Frontal cortex (tissue), 4 donors: ENCODE results near the gene SCAF1. TPM values are rescaled to one million over a fixed set of nuclear protein-coding genes. Genes with fewer than 3 reads are reported as not detected.
A peak's percentile ranks its signal among the peaks of the same experiment; 100 is the strongest.

ENCODE experiments used
- DNase-seq, 2 donors: peaks; one replicate each; pipeline ENCODE4 v3.0.0; 2012; ENCODE audit warnings: low spot score in 2 of 2
- FAIRE-seq: peaks from 2 replicates; lab custom pipeline; 2012; peaks lifted over from hg19 to GRCh38; lab: Jason Lieb, UNC
- total RNA-seq: library from RNA; depleted of rRNA; stranded (reverse); fragments of >200 nt; gene quantifications from one replicate; pipeline ENCODE4 v1.2.3, GENCODE V29; 2014
- donor health status: control.
- donor health status: control.
- donor health status: control.

The SCAF1 gene
- total RNA-seq, 1 donor from 2014 or later = 9.4 TPM

GRCh38 chr19:49680421-49681351 lies 38.7 kb downstream of the SCAF1 start:
- DNase-seq (peak; percentile 85 to 91), FAIRE-seq (no peak)

GRCh38 chr19:49681830-49682229 lies 39.8 kb downstream of the SCAF1 start:
- DNase-seq (no peak), FAIRE-seq (no peak)

- FAIRE-seq = no peak
- DNase-seq = no peak
These were observed 40.3 kb downstream of the SCAF1 start for GRCh38 chr19:49682274-49682673.

GRCh38 chr19:49683814-49684250 lies 41.8 kb downstream of the SCAF1 start:
- no peak for DNase-seq
- FAIRE-seq = no peak

GRCh38 chr19:49684251-49684982 lies 42.4 kb downstream of the SCAF1 start:
- DNase-seq = no peak
- FAIRE-seq = no peak

GRCh38 chr19:49684983-49685553 lies 43.1 kb downstream of the SCAF1 start:
- FAIRE-seq (no peak), DNase-seq (no peak)

- FAIRE-seq = no peak
- no peak for DNase-seq
These were observed 43.9 kb downstream of the SCAF1 start for GRCh38 chr19:49685845-49686332.

- no peak for FAIRE-seq
These were observed 44.6 kb downstream of the SCAF1 start for GRCh38 chr19:49686503-49687088.

GRCh38 chr19:49687150-49687549 lies 45.1 kb downstream of the SCAF1 start:
- FAIRE-seq = no peak

More at GRCh38 chr19:49686503-49687088, 44.6 kb downstream of the SCAF1 start:
- no peak for DNase-seq

GRCh38 chr19:49687566-49688316 lies 45.7 kb downstream of the SCAF1 start:
- FAIRE-seq (no peak), DNase-seq (peak in 1 of 2 donors; percentile 51)

More at GRCh38 chr19:49687150-49687549, 45.1 kb downstream of the SCAF1 start:
- DNase-seq = no peak

- FAIRE-seq (no peak), DNase-seq (no peak)
These were observed 46.6 kb downstream of the SCAF1 start for GRCh38 chr19:49688531-49689132.

GRCh38 chr19:49689133-49690078 lies 47.4 kb downstream of the SCAF1 start, which contains the start of gene ADM5:
TSS of gene ADM5 (plus strand) at chr19:49689594. CDS start at chr19:49689838, 244 bp downstream.
- DNase-seq = peak; percentile 67 to 70
- FAIRE-seq = no peak

- DNase-seq = no peak
- FAIRE-seq = no peak
These were observed 48.2 kb downstream of the SCAF1 start for GRCh38 chr19:49690079-49690655.

GRCh38 chr19:49690656-49691242 lies 48.7 kb downstream of the SCAF1 start, which contains the start of gene CPT1C:
TSS of gene CPT1C (plus strand) at chr19:49691116. CDS start at chr19:49692253, 1,137 bp downstream.
- DNase-seq = peak; percentile 89 to 93
- FAIRE-seq = no peak

GRCh38 chr19:49691243-49692146 lies 49.5 kb downstream of the SCAF1 start:
- no peak for FAIRE-seq
- peak; percentile 78 to 80 for DNase-seq

- FAIRE-seq (no peak), DNase-seq (no peak)
These were observed 50.1 kb downstream of the SCAF1 start for GRCh38 chr19:49692147-49692506.
